Stomach (tissue), 9 donors: ENCODE results near the gene CARD14. TPM values are rescaled to one million over a fixed set of nuclear protein-coding genes. Genes with fewer than 3 reads are reported as not detected.

Experiments used
- DNase-seq, 2 donors: peaks; one replicate each; pipeline versions ENCODE4 v3.0.0 to v3.0.0-alpha.2; 2013 to 2019
- H3K27ac ChIP-seq, 5 donors: fragments of 200-600 bp in 4 of 5; sonication (generic) in 4 of 5; one replicate each; pipeline ENCODE4 v1.5.1; 2013 to 2019; ENCODE audit warnings: mild to moderate bottlenecking in 1 of 5, moderate library complexity in 1 of 5
- H3K27me3 ChIP-seq, 3 donors: fragments of 200-600 bp; sonication (generic); one replicate each; pipeline ENCODE4 v1.5.1; 2017 to 2019; ENCODE audit warnings: mixed run types in 1 of 3
- H3K36me3 ChIP-seq, 4 donors: fragments of 200-600 bp; sonication (generic); 1 replicate in 3 of 4; 2 replicates in 1 of 4; pipeline ENCODE4 v1.5.1; 2016 to 2019
- H3K4me1 ChIP-seq, 4 donors: fragments of 200-600 bp; sonication (generic); one replicate each; pipeline ENCODE4 v1.5.1; 2016 to 2019
- H3K4me3 ChIP-seq, 4 donors: fragments of 200-600 bp; sonication (generic) in 3 of 4; one replicate each; pipeline ENCODE4 v1.5.1; 2016 to 2019; ENCODE audit warnings: mild to moderate bottlenecking in 1 of 4
- H3K9me3 ChIP-seq, 4 donors: fragments of 200-600 bp; sonication (generic); one replicate each; pipeline ENCODE4 v1.5.1; 2016 to 2019
- EP300 ChIP-seq: sonication (generic); formaldehyde crosslinking; IDR thresholded peaks from one replicate; pipeline ENCODE4 v1.6.1; 2017; ENCODE audit warnings: antibody characterized with exemption
- POLR2A ChIP-seq, 4 donors: fragments of 450-650 bp; IDR thresholded peaks; one replicate each; pipeline ENCODE4 v1.6.1; 2016; ENCODE audit warnings: antibody characterized with exemption in 4 of 4, control low read depth in 2 of 4, mild to moderate bottlenecking in 1 of 4, moderate library complexity in 1 of 4
- POLR2AphosphoS5 ChIP-seq, 3 donors: sonication (generic); formaldehyde crosslinking; IDR thresholded peaks; one replicate each; pipeline ENCODE4 v1.6.1; 2016; ENCODE audit warnings: antibody characterized with exemption in 3 of 3
- WGBS, 5 donors: extraction: QIAGEN DNeasy Blood & Tissue Kit in 3 of 5; methylation state at CpG; one replicate each; pipeline versions ENCODE4 v1.1.5 to v1.1.7; 2013 to 2018; 5-methylcytosine and 5-hydroxymethylcytosine counted together
- intact Hi-C: fragments of 100-400 bp; cut with DNase I; formaldehyde crosslinking; loops from one replicate; pipeline ENCODE4 v1.15.1; 2023; ENCODE audit warnings: low total_unique reads
- polyA plus RNA-seq, 3 donors: library from polyadenylated mRNA; stranded (reverse); fragments of 200-250 nt; gene quantifications; one replicate each; pipeline ENCODE4 v1.2.3, GENCODE V29; 2013
- total RNA-seq, 5 donors: library from RNA; depleted of rRNA; stranded (reverse); fragments of >200 nt; gene quantifications; one replicate each; pipeline versions ENCODE4 v1.1.0 to v1.2.3, GENCODE V29; 2014 to 2016
- TF ChIP-seq, protein P1 (sequence below), 7 experiments: fragments of 450-650 bp in 4 of 7; fragments of 200-600 bp in 3 of 7; sonication (generic) in 3 of 7; IDR thresholded peaks; one replicate each; pipeline ENCODE4 v1.5.1; 2016 to 2019; ENCODE audit warnings: antibody characterized with exemption in 7 of 7, control low read depth in 2 of 7, mild to moderate bottlenecking in 1 of 7
- donor health status: healthy with polysubstance abuse.
- donor health status: Bipolar disorder and iron deficiency.
- donor health status: healthy.

CARD14 gene
- total and polyA plus RNA-seq, 8 donors, result 0.12 to 10.5 (median 3.3) TPM; not detected in 4

DNA sequence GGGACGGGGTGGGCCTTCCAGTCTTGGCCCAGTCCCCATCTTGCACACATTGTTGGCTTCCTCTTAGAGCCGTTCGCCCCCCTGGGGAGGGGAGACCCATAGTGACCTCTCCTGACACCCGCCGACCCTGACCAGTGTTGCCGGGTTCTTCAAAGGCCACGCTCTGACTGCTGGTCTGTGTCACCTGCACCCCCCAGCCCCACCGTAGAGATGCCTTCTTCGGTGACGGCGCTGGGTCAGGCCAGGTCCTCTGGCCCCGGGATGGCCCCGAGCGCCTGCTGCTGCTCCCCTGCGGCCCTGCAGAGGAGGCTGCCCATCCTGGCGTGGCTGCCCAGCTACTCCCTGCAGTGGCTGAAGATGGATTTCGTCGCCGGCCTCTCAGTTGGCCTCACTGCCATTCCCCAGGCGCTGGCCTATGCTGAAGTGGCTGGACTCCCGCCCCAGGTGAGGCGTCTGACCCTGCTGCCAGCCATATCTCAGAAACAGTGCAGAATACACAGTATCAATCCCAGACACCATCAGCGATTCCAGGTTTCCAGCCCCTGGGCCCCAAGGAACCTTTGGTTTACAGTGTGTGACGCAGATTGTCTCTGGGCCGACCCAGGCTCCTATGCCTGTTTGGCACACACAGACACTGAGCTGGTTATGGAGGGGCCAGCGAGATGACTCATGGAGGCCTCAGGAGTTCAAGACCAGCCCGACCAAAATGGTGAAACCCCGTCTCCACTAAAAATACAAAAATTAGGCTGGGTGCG is 51.7 kb downstream of the CARD14 start:
- peaks cover 0 to 30% (median 25%) of the 10 kb centered on the region in 4 donors for H3K36me3 ChIP-seq
- peak overlapping the region in 2 of 5 donors; percentile 91 to 93 for H3K27ac ChIP-seq
- H3K4me1 ChIP-seq, result peaks cover 17 to 47% (median 45%) of the 10 kb centered on the region in 4 donors
- TF ChIP-seq, protein P1, sequence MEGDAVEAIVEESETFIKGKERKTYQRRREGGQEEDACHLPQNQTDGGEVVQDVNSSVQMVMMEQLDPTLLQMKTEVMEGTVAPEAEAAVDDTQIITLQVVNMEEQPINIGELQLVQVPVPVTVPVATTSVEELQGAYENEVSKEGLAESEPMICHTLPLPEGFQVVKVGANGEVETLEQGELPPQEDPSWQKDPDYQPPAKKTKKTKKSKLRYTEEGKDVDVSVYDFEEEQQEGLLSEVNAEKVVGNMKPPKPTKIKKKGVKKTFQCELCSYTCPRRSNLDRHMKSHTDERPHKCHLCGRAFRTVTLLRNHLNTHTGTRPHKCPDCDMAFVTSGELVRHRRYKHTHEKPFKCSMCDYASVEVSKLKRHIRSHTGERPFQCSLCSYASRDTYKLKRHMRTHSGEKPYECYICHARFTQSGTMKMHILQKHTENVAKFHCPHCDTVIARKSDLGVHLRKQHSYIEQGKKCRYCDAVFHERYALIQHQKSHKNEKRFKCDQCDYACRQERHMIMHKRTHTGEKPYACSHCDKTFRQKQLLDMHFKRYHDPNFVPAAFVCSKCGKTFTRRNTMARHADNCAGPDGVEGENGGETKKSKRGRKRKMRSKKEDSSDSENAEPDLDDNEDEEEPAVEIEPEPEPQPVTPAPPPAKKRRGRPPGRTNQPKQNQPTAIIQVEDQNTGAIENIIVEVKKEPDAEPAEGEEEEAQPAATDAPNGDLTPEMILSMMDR (IDR thresholded peaks at IDR 0.05), result no peak
- no peak for TF ChIP-seq POLR2AphosphoS5 (IDR thresholded peaks at IDR 0.05)
- TF ChIP-seq EP300, result no peak
- no peak for TF ChIP-seq POLR2A (IDR thresholded peaks at IDR 0.05)
- no peak for DNase-seq
- no peaks in the 10 kb centered on the region for H3K27me3 ChIP-seq
- peak overlapping the region; percentile 67 to 99 (median 91) for H3K4me3 ChIP-seq
- no peaks in the 10 kb centered on the region for H3K9me3 ChIP-seq
- intact Hi-C loops, result no loop called here
- WGBS, 5 donors, result 79 to 94% (median 85%) methylated on average over 16 to 29 of the region's 29 CpGs

DNA sequence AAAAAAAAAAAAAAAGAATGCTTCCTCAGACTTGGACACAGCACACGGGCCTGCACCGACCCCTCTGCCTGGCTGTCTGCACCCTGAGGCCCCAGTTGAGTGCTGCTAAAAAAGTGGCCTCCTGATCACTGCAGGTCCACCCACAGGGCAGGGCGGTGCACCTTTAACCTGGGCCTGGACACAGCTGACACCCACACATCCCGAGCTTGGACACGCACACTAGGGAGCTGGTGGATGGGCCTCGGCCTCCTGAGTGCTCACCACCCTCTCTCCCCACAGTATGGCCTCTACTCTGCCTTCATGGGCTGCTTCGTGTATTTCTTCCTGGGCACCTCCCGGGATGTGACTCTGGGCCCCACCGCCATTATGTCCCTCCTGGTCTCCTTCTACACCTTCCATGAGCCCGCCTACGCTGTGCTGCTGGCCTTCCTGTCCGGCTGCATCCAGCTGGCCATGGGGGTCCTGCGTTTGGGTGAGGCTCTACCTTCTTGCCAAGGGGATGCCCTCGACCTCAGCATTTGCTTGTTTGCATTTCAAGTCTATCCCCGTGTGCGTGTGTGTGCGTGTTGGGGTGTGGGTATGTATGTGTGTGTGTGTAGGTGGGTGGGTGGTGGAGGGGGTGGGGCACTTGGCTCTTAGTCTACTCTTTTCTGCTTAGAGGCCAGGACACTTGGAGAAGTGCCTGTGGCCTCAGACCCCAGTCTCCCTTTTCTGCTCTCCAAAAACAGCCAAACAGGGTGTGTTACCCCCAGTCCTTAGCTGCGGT is 52.7 kb downstream of the CARD14 start:
- Histone ChIP-seq H3K27ac (no peak overlapping the region), H3K4me1 (peaks cover 17 to 47% (median 43%) of the 10 kb centered on the region in 4 donors), H3K27me3 (no peaks in the 10 kb centered on the region), H3K9me3 (no peaks in the 10 kb centered on the region), H3K4me3 (no peak overlapping the region), H3K36me3 (peaks cover 0 to 30% (median 25%) of the 10 kb centered on the region in 4 donors)
- intact Hi-C loops, result no loop called here
- DNase-seq, result no peak
- TF ChIP-seq, protein P1 (IDR thresholded peaks at IDR 0.05), result no peak
- TF ChIP-seq POLR2A (IDR thresholded peaks at IDR 0.05) (no peak), POLR2AphosphoS5 (IDR thresholded peaks at IDR 0.05) (no peak), EP300 (no peak)
- WGBS, 5 donors, result 87 to 91% (median 89%) methylated on average over 17 to 18 of the region's 18 CpGs

DNA sequence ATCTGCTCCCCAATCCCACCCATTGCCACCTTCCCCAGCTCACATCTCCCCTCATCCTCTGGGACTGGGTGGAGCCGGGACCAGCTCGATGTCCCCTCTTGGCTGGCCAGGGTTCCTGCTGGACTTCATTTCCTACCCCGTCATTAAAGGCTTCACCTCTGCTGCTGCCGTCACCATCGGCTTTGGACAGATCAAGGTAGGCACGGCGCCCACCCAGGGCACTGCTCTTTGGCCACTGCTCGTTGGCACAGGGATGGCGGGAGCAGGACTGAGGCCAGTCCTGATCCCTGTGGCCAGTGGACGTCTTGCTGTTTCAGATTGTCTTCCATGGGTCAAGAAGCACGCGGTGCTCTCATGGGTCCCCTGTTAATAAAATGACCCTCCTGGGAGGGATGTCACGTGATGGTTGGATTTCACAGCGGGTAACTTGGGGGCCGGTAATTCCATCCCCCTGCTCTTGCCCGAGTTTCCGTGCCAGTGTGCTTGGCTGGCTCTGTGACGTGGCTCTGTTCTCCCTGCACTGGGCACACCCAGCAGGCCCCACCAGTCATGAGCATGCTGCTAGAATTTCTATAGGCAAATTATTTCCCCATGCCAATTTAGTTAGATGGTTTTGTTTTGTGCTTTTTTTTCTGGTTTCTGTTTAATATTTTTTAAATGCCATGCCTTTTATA is 53.4 kb downstream of the CARD14 start:
- no peak overlapping the region for H3K4me3 ChIP-seq
- WGBS, 5 donors, result 93 to 96% (median 95%) methylated on average over 18 of the region's 18 CpGs
- intact Hi-C loops, result no loop called here

More for the DNA sequence above, 53.4 kb downstream of the CARD14 start:
- Histone ChIP-seq H3K27ac (no peak overlapping the region), H3K36me3 (peaks cover 0 to 33% (median 27%) of the 10 kb centered on the region in 4 donors), H3K4me1 (peaks cover 16 to 41% (median 37%) of the 10 kb centered on the region in 4 donors), H3K27me3 (no peaks in the 10 kb centered on the region), H3K9me3 (no peaks in the 10 kb centered on the region)
- no peak for DNase-seq
- TF ChIP-seq, protein P1 (IDR thresholded peaks at IDR 0.05), result no peak
- TF ChIP-seq POLR2AphosphoS5 (IDR thresholded peaks at IDR 0.05), result no peak
